DND-41 (cell line): ENCODE measurements around the gene VPS54.
A peak's percentile ranks its signal among the peaks of the same experiment; 100 is the strongest.

Experiments
- ATAC-seq: fragments of 200-7000 bp; cut with Tn5 transposase; 3 replicates; pipeline ENCODE4 v1.9.1; 2021; ENCODE audit warnings: low read depth; ENCODE audit not compliant: insufficient read depth
- DNase-seq: peaks from one replicate; pipeline ENCODE4 v3.0.0-alpha.2; 2020
- H2AFZ ChIP-seq: 2 replicates; pipeline ENCODE4 v1.6.0; 2012; ENCODE audit warnings: low read depth, low read length
- H3K27ac ChIP-seq: 2 replicates; pipeline ENCODE4 v1.5.1; 2012; ENCODE audit warnings: low read length, inconsistent platforms
- H3K27me3 ChIP-seq: fragments of 200-600 bp; sonication (generic); 2 replicates; pipeline ENCODE4 v1.6.0; 2012; ENCODE audit warnings: low read length, mild to moderate bottlenecking, inconsistent platforms; ENCODE audit not compliant: insufficient read depth, poor library complexity
- H3K36me3 ChIP-seq: 2 replicates; pipeline ENCODE4 v1.5.1; 2012; ENCODE audit warnings: low read length, inconsistent platforms; ENCODE audit not compliant: insufficient read depth
- H3K4me1 ChIP-seq: 2 replicates; pipeline ENCODE4 v1.5.1; 2012; ENCODE audit warnings: mild to moderate bottlenecking, low read length; ENCODE audit not compliant: insufficient read depth
- H3K4me2 ChIP-seq: 2 replicates; pipeline ENCODE4 v1.6.0; 2012; ENCODE audit warnings: mild to moderate bottlenecking, moderate library complexity, low read length, inconsistent platforms; ENCODE audit not compliant: insufficient read depth
- H3K4me3 ChIP-seq, 2 experiments: fragments of 200-600 bp in 1 of 2; shearing (Covaris generic) in 1 of 2; 2 replicates each; pipeline ENCODE4 v1.5.1; 2012 to 2016; ENCODE audit warnings: inconsistent platforms in 2 of 2, low read length in 2 of 2, mild to moderate bottlenecking in 2 of 2, low read depth in 1 of 2, moderate library complexity in 1 of 2
- H3K79me2 ChIP-seq: 2 replicates; pipeline ENCODE4 v1.6.0; 2012; ENCODE audit warnings: low read length, inconsistent platforms; ENCODE audit not compliant: insufficient read depth
- H3K9ac ChIP-seq: 2 replicates; pipeline ENCODE4 v1.6.0; 2012; ENCODE audit warnings: low read depth, mild to moderate bottlenecking, inconsistent platforms, low read length, moderate library complexity
- H3K9me3 ChIP-seq: 2 replicates; pipeline ENCODE4 v1.5.1; 2012; ENCODE audit warnings: low read length, moderate library complexity, mild to moderate bottlenecking, inconsistent platforms; ENCODE audit not compliant: insufficient read depth, severe bottlenecking
- H4K20me1 ChIP-seq: 2 replicates; pipeline ENCODE4 v1.6.0; 2012; ENCODE audit warnings: low read length; ENCODE audit not compliant: insufficient read depth
- EZH2 ChIP-seq: IDR thresholded peaks from 3 replicates; pipeline ENCODE4 v1.6.1; 2012; ENCODE audit warnings: borderline replicate concordance, low read depth, mild to moderate bottlenecking, moderate library complexity, low read length, inconsistent platforms; ENCODE audit not compliant: severe bottlenecking
- TF ChIP-seq, protein P1 (sequence below): IDR thresholded peaks from 2 replicates; pipeline ENCODE4 v1.5.1; 2012; ENCODE audit warnings: borderline replicate concordance, low read length, moderate library complexity, mild to moderate bottlenecking; ENCODE audit not compliant: poor library complexity, severe bottlenecking; ENCODE audit errors: extremely low read depth

The VPS54 gene

DNA sequence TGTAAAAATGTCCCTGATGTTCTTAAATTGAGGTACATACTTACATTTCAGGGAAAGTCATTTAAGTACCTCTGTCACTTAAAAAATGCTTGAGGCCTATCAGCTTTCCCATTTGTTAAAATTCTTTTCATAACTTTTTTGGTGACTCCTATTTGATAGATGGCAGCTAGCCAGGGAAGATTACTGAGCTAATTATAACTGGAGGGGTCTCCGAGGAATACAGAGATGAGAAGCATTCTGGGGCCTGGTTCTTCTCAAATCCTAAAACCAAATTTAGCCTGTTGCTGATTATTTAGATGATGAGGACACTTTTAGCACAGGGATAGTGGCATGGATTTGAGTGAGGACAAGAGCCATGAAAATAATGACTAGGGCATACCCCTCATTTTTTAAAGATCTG, 172.7 kb downstream of the VPS54 start:
- DNase-seq (no peak), ATAC-seq (no peak)
- Histone ChIP-seq H3K36me3 (peaks cover 36% of the 10 kb centered on the region), H3K9me3 (no peaks in the 10 kb centered on the region), H3K27ac (peak overlapping the region; percentile 90), H2AFZ (no peak overlapping the region), H3K4me1 (peaks cover 78% of the 10 kb centered on the region), H3K27me3 (no peaks in the 10 kb centered on the region), H3K4me3 (peak overlapping the region in 1 of 2 experiments; percentile 64; a peak in 2 of 4 replicates), H4K20me1 (peaks cover 27% of the 10 kb centered on the region), H3K79me2 (peaks cover 99% of the 10 kb centered on the region), H3K9ac (peak overlapping the region; percentile 98), H3K4me2 (peak overlapping the region; percentile 69)
- TF ChIP-seq, protein P1, sequence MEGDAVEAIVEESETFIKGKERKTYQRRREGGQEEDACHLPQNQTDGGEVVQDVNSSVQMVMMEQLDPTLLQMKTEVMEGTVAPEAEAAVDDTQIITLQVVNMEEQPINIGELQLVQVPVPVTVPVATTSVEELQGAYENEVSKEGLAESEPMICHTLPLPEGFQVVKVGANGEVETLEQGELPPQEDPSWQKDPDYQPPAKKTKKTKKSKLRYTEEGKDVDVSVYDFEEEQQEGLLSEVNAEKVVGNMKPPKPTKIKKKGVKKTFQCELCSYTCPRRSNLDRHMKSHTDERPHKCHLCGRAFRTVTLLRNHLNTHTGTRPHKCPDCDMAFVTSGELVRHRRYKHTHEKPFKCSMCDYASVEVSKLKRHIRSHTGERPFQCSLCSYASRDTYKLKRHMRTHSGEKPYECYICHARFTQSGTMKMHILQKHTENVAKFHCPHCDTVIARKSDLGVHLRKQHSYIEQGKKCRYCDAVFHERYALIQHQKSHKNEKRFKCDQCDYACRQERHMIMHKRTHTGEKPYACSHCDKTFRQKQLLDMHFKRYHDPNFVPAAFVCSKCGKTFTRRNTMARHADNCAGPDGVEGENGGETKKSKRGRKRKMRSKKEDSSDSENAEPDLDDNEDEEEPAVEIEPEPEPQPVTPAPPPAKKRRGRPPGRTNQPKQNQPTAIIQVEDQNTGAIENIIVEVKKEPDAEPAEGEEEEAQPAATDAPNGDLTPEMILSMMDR: no peak
- TF ChIP-seq EZH2: no peak

DNA sequence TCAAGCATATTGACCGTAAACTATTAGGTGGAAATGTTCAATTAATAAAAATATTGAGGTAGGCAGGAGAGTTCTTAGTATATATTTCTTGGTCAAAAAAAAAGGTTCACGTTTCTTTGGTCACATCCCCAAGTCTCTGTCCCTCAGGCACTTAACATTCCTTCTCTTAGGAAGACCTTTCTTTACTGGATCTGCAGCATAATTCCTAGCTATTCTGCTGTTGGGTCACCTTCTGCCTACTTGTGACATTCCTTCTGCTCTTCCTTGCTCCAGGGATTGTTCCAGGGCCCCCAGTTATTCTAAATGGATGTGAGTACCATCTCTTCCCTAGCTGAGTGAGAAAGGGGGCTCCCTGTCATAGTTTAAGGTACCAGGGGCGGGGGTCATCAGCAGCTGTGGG, 173.4 kb downstream of the VPS54 start:
- Histone ChIP-seq H3K4me2 (peak overlapping the region; percentile 69), H3K27me3 (no peaks in the 10 kb centered on the region), H3K9me3 (no peaks in the 10 kb centered on the region), H3K27ac (peak overlapping the region; percentile 90), H2AFZ (no peak overlapping the region), H3K4me1 (peaks cover 72% of the 10 kb centered on the region), H3K79me2 (peaks cover 99% of the 10 kb centered on the region), H4K20me1 (peaks cover 27% of the 10 kb centered on the region), H3K36me3 (peaks cover 31% of the 10 kb centered on the region), H3K4me3 (peak overlapping the region; percentile 39 to 64; a peak in 3 of 4 replicates), H3K9ac (peak overlapping the region; percentile 98)
- ATAC-seq (no peak), DNase-seq (no peak)
- TF ChIP-seq, protein P1: no peak
- TF ChIP-seq EZH2: no peak

DNA sequence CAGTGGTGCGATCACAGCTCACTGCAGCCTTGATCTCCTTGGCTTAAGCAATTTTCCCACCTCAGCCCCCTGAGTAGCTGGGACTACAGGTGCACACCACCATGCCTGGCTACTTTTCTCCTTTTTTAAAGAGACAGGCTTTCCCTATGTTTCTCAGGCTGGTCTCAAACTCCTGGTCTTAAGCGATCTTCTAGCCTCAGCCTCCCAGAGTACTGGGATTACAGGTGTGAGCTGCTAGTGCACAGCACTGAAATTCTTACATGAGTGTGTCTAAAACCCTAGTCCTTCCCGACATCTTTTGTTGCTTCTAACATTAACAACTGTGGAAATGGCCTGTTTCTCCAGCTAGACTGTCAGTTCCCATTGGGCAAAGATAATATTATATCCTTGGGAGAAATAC, 174.6 kb downstream of the VPS54 start:
- DNase-seq: no peak
- peak overlapping the region; percentile 90 for H3K27ac ChIP-seq
- no peak for ATAC-seq
- H3K4me3 ChIP-seq: peak overlapping the region; percentile 39 to 64
- H3K79me2 ChIP-seq: peaks cover 96% of the 10 kb centered on the region
- H2AFZ ChIP-seq: no peak overlapping the region
- TF ChIP-seq, protein P1: no peak
- TF ChIP-seq EZH2: no peak
- H4K20me1 ChIP-seq: peaks cover 24% of the 10 kb centered on the region
- H3K36me3 ChIP-seq: peaks cover 31% of the 10 kb centered on the region
- peaks cover 67% of the 10 kb centered on the region for H3K4me1 ChIP-seq
- peak overlapping the region; percentile 69 for H3K4me2 ChIP-seq
- no peaks in the 10 kb centered on the region for H3K9me3 ChIP-seq
- H3K27me3 ChIP-seq: no peaks in the 10 kb centered on the region
- peak overlapping the region; percentile 98 for H3K9ac ChIP-seq

DNA sequence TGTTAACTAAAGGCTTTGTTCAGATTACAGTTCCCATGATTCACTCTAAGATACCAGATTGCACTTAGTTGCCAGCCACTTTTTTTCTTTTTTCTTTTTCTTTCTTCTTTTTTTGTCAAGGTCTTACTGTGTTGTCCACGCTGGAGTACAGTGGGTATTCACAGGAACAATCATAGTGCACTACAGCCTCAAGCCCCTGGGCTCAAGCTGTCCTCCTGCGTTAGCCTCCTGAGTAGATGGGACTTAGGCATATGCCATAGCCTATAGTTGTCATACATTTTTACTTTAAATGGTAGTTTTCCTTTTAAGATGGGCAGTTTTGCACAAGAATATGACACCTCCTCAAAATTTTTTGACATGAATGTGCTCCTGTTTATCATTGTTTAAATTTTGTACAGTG, 175.4 kb downstream of the VPS54 start:
- DNase-seq: no peak
- Histone ChIP-seq H4K20me1 (peaks cover 24% of the 10 kb centered on the region), H3K27ac (peak overlapping the region; percentile 90), H3K4me3 (peak overlapping the region; percentile 39 to 64), H3K4me2 (peak overlapping the region; percentile 69), H3K4me1 (peaks cover 66% of the 10 kb centered on the region), H3K79me2 (peaks cover 88% of the 10 kb centered on the region), H3K36me3 (peaks cover 31% of the 10 kb centered on the region), H3K27me3 (no peaks in the 10 kb centered on the region), H2AFZ (no peak overlapping the region), H3K9ac (peak overlapping the region; percentile 98), H3K9me3 (no peaks in the 10 kb centered on the region)
- no peak for ATAC-seq
- TF ChIP-seq, protein P1: no peak
- TF ChIP-seq EZH2: no peak
